VCaP (cell line): ENCODE measurements around the gene STK33.

Source experiments
- H3K27ac ChIP-seq: fragments of 450-650 bp; 2 replicates; pipeline ENCODE4 v1.5.1; 2017
- CTCF ChIP-seq: fragments of 450-650 bp; conservative IDR thresholded peaks from 2 replicates; pipeline ENCODE4 v1.5.1; 2017; ENCODE audit warnings: mild to moderate bottlenecking, moderate library complexity

Gene STK33

GRCh38 chr11:8512547-8512946 is 81.5 kb downstream of the STK33 start:
- TF ChIP-seq CTCF, result no peak
- no peak overlapping the region for H3K27ac ChIP-seq

- no peak for TF ChIP-seq CTCF
- peak overlapping the region; percentile 36; the same call in 1 of the 2 replicates for H3K27ac ChIP-seq
Observed at GRCh38 chr11:8503910-8504364, 90.1 kb downstream of the STK33 start.

- H3K27ac ChIP-seq, result no peak overlapping the region
- no peak for TF ChIP-seq CTCF
Observed at GRCh38 chr11:8501836-8502235, 92.2 kb downstream of the STK33 start.

GRCh38 chr11:8488395-8488794 is 105.6 kb downstream of the STK33 start:
- H3K27ac ChIP-seq, result no peak overlapping the region
- no peak for TF ChIP-seq CTCF

- no peak overlapping the region for H3K27ac ChIP-seq
- no peak for TF ChIP-seq CTCF
Observed at GRCh38 chr11:8487261-8487660, 106.8 kb downstream of the STK33 start.

GRCh38 chr11:8484251-8484650 is 109.8 kb downstream of the STK33 start:
- TF ChIP-seq CTCF, result no peak
- H3K27ac ChIP-seq, result no peak overlapping the region

- TF ChIP-seq CTCF, result no peak
- H3K27ac ChIP-seq, result no peak overlapping the region
Observed at GRCh38 chr11:8480858-8481257, 113.2 kb downstream of the STK33 start.

GRCh38 chr11:8477680-8478079 is 116.3 kb downstream of the STK33 start:
- H3K27ac ChIP-seq, result no peak overlapping the region

More at GRCh38 chr11:8477680-8478079, 116.3 kb downstream of the STK33 start:
- TF ChIP-seq CTCF, result no peak
